Hematopoietic multipotent progenitor cell treated with erythropoietin and hydrocortisone succinate and interleukin-3 and kit ligand, for 15 days (in vitro differentiated cells): ENCODE results near the gene TCTN1.
A peak's percentile ranks its signal among the peaks of the same experiment; 100 is the strongest.

Experiments
- DNase-seq: peaks from one replicate; pipeline ENCODE4 v3.0.0-alpha.2; 2015; ENCODE audit warnings: low spot score

TCTN1 gene

GRCh38 chr12:110680032-110680431 lies 66.1 kb downstream of the TCTN1 start:
- no peak for DNase-seq

GRCh38 chr12:110683888-110684287 lies 70.0 kb downstream of the TCTN1 start:
- DNase-seq = no peak

- no peak for DNase-seq
Measured at GRCh38 chr12:110684312-110684836, 70.4 kb downstream of the TCTN1 start.

GRCh38 chr12:110686294-110686903 lies 72.5 kb downstream of the TCTN1 start:
- no peak for DNase-seq

GRCh38 chr12:110687396-110688169 lies 73.7 kb downstream of the TCTN1 start:
- no peak for DNase-seq

- DNase-seq = no peak
Measured at GRCh38 chr12:110688446-110689280, 74.7 kb downstream of the TCTN1 start, which contains the start of gene HVCN1. Gene HVCN1, minus strand, starts transcription at chr12:110689115. Its CDS starts 5,870 bp downstream, at chr12:110683245.

GRCh38 chr12:110689281-110690126 lies 75.6 kb downstream of the TCTN1 start:
- no peak for DNase-seq

- DNase-seq = no peak
Measured at GRCh38 chr12:110690127-110690430, 76.2 kb downstream of the TCTN1 start.

GRCh38 chr12:110693731-110694130 lies 79.8 kb downstream of the TCTN1 start:
- DNase-seq = no peak

- peak; percentile 9 for DNase-seq
Measured at GRCh38 chr12:110694330-110694901, 80.5 kb downstream of the TCTN1 start.

GRCh38 chr12:110696283-110696682 lies 82.4 kb downstream of the TCTN1 start:
- DNase-seq = no peak

GRCh38 chr12:110697236-110697635 lies 83.3 kb downstream of the TCTN1 start:
- no peak for DNase-seq

- peak; percentile 49 for DNase-seq
Measured at GRCh38 chr12:110698171-110698902, 84.4 kb downstream of the TCTN1 start.
